Caco-2 (cell line): ENCODE results near the gene AGAP2. TPM values are rescaled to one million over a fixed set of nuclear protein-coding genes. Genes with fewer than 3 reads are reported as not detected.

Experiments used
- BruUV-seq: library from RNA; stranded (reverse); fragments of 400-500 nt; replicated peaks from 2 replicates; lab custom pipeline; 2021; lab: Mats Ljungman, UMichigan
- CTCF ChIA-PET: fragments of 300-600 bp; sonication (Branson Sonifier 250); formaldehyde crosslinking; loops from one replicate; lab custom pipeline; 2022; ENCODE audit warnings: antibody characterized with exemption; lab: Charles Lee
- POLR2A ChIA-PET: fragments of 300-600 bp; sonication (Branson Sonifier 250); formaldehyde crosslinking; loops from one replicate; lab custom pipeline; 2022; ENCODE audit warnings: antibody characterized with exemption; lab: Charles Lee
- DNase-seq, 2 experiments: peaks; one replicate each; pipeline versions ENCODE4 v3.0.0 to v3.0.0-alpha.2; 2020 to 2022
- H3K27me3 ChIP-seq: replicated peaks from 2 replicates; pipeline ENCODE4 v1.6.0; 2011; ENCODE audit warnings: low read length; ENCODE audit not compliant: control insufficient read depth, insufficient read depth
- H3K36me3 ChIP-seq: 2 replicates; pipeline ENCODE4 v1.5.1; 2011; ENCODE audit warnings: low read length; ENCODE audit not compliant: control insufficient read depth, insufficient read depth
- H3K4me1 ChIP-seq: fragments of 250-450 bp; sonication (Bioruptor Pico); 2 replicates; pipeline ENCODE4 v1.5.1; 2020; ENCODE audit warnings: mild to moderate bottlenecking
- H3K4me3 ChIP-seq: 2 replicates; pipeline ENCODE4 v1.5.1; 2011; ENCODE audit warnings: low read depth, mild to moderate bottlenecking, control low read depth, low read length
- H3K9me3 ChIP-seq: fragments of 250-450 bp; sonication (Bioruptor Pico); 2 replicates; pipeline ENCODE4 v1.5.1; 2020; ENCODE audit warnings: mild to moderate bottlenecking, moderate library complexity
- H3K27ac Mint-ChIP-seq: one replicate; pipeline ENCODE4 v1.8.0; 2022; ENCODE audit warnings: mixed read lengths; ENCODE audit not compliant: unreplicated experiment
- H3K27me3 Mint-ChIP-seq: one replicate; pipeline ENCODE4 v1.8.0; 2022; ENCODE audit warnings: mixed read lengths; ENCODE audit not compliant: insufficient read depth, unreplicated experiment
- H3K36me3 Mint-ChIP-seq: one replicate; pipeline ENCODE4 v1.8.0; 2022; ENCODE audit warnings: mild to moderate bottlenecking, mixed read lengths; ENCODE audit not compliant: insufficient read depth, unreplicated experiment
- H3K4me1 Mint-ChIP-seq: one replicate; pipeline ENCODE4 v1.8.0; 2022; ENCODE audit warnings: low read depth, mixed read lengths; ENCODE audit not compliant: unreplicated experiment
- H3K4me3 Mint-ChIP-seq: one replicate; pipeline ENCODE4 v1.8.0; 2022; ENCODE audit warnings: mild to moderate bottlenecking, moderate library complexity, mixed read lengths; ENCODE audit not compliant: unreplicated experiment
- H3K9me3 Mint-ChIP-seq: one replicate; pipeline ENCODE4 v1.8.0; 2022; ENCODE audit warnings: mixed read lengths; ENCODE audit not compliant: unreplicated experiment
- CTCF ChIP-seq, 2 experiments: fragments of 200-600 bp in 1 of 2; IDR thresholded peaks; 1 replicate in 1 of 2; 2 replicates in 1 of 2; pipeline versions ENCODE4 v1.5.1 to v1.8.0; 2011 to 2022; ENCODE audit warnings: antibody characterized with exemption in 1 of 2, control low read depth in 1 of 2, inconsistent platforms in 1 of 2, low read depth in 1 of 2, low read length in 1 of 2, mild to moderate bottlenecking in 1 of 2, moderate library complexity in 1 of 2; ENCODE audit not compliant: insufficient read depth in 1 of 2, severe bottlenecking in 1 of 2, unreplicated experiment in 1 of 2
- intact Hi-C: fragments of 100-400 bp; cut with micrococcal nuclease; formaldehyde crosslinking; loops from one replicate; pipeline ENCODE4 v1.10.0; 2022; ENCODE audit not compliant: unreplicated experiment
- microRNA-seq: library from miRNA; unstranded; fragments of <30 nt; microRNA quantifications from one replicate; pipeline ENCODE4 v1.2.0, GENCODE V29; 2022
- total RNA-seq: library from RNA; stranded (reverse); gene quantifications from 2 replicates; pipeline ENCODE4 v1.2.3, GENCODE V29; 2022

Gene AGAP2
- total RNA-seq, 1 experiment from 2014 or later = 0.09 TPM

GRCh38 chr12:57674691-57675090 lies 63.9 kb downstream of the AGAP2 start:
- CTCF ChIA-PET = no interaction called here
- no TSS peak for BruUV-seq
- DNase-seq = no peak
- intact Hi-C loops = no loop called here
- Histone ChIP-seq H3K4me1 (no peaks in the 10 kb centered on the region), H3K4me3 (no peak overlapping the region), H3K9me3 (no peaks in the 10 kb centered on the region), H3K36me3 (no peaks in the 10 kb centered on the region), H3K27me3 (no peaks in the 10 kb centered on the region)
- no peaks in the 10 kb centered on the region for H3K4me1 Mint-ChIP-seq
- no peak overlapping the region for H3K4me3 Mint-ChIP-seq
- no peaks in the 10 kb centered on the region for H3K9me3 Mint-ChIP-seq
- no peak for TF ChIP-seq CTCF (IDR thresholded peaks at IDR 0.05; ENCODE audit: insufficient read depth in 1 of 2, low read depth in 1 of 2, low read length in 1 of 2, severe bottlenecking in 1 of 2, unreplicated experiment in 1 of 2)
- peaks cover 5% of the 10 kb centered on the region for H3K27me3 Mint-ChIP-seq
- POLR2A ChIA-PET = no interaction called here
- no peak overlapping the region for H3K27ac Mint-ChIP-seq
- no peaks in the 10 kb centered on the region for H3K36me3 Mint-ChIP-seq

Small RNA genes within 50 kb of the gene (microRNA-seq; reads per million reads assigned to microRNA genes)
- gene MIR6759 = not detected

Other genes with a start within 250 kb of the AGAP2 start
- gene DDIT3, start 218.2 kb downstream of the AGAP2 start, total RNA-seq = 62.7 and 79.2 TPM in 2 replicates
- gene MBD6, start 215.9 kb downstream of the AGAP2 start, total RNA-seq = 82.2 and 105 TPM in 2 replicates
- gene DCTN2, start 191.6 kb downstream of the AGAP2 start, total RNA-seq = 89.4 and 94.4 TPM in 2 replicates
- gene KIF5A, start 188.7 kb downstream of the AGAP2 start, total RNA-seq = 0.05 TPM in 1 of 2 replicates, not detected in the other
- 42.0 and 48.0 TPM in 2 replicates for gene PIP4K2C, start 147.6 kb downstream of the AGAP2 start, total RNA-seq
- gene DTX3, start 133.9 kb downstream of the AGAP2 start, total RNA-seq = 17.4 and 20.4 TPM in 2 replicates
- 5.2 and 5.5 TPM in 2 replicates for gene ARHGEF25, start 127.3 kb downstream of the AGAP2 start, total RNA-seq
- gene B4GALNT1, start 105.5 kb downstream of the AGAP2 start, total RNA-seq = 4.2 and 5.7 TPM in 2 replicates
- 169 and 182 TPM in 2 replicates for gene OS9, start 44.6 kb downstream of the AGAP2 start, total RNA-seq
- gene TSPAN31, start 6.3 kb upstream of the AGAP2 start, total RNA-seq = 20.6 and 23.3 TPM in 2 replicates
- 205 and 210 TPM in 2 replicates for gene CDK4, start 13.6 kb upstream of the AGAP2 start, total RNA-seq
- gene MARCHF9, start 16.4 kb upstream of the AGAP2 start, total RNA-seq = 11.0 and 12.0 TPM in 2 replicates
- gene CYP27B1, start 28.3 kb upstream of the AGAP2 start, total RNA-seq = 6.9 and 7.1 TPM in 2 replicates
- gene METTL1, start 33.4 kb upstream of the AGAP2 start, total RNA-seq = 34.1 and 37.8 TPM in 2 replicates
- 5.0 and 6.7 TPM in 2 replicates for gene EEF1AKMT3, start 33.9 kb upstream of the AGAP2 start, total RNA-seq
- gene TSFM, start 44.0 kb upstream of the AGAP2 start, total RNA-seq = 48.0 and 57.5 TPM in 2 replicates
- 0.84 and 2.3 TPM in 2 replicates for gene AVIL, start 80.0 kb upstream of the AGAP2 start, total RNA-seq
- 103 and 117 TPM in 2 replicates for gene CTDSP2, start 108.0 kb upstream of the AGAP2 start, total RNA-seq
- 6.1 and 6.6 TPM in 2 replicates for gene ATP23, start 202.8 kb upstream of the AGAP2 start, total RNA-seq